Skeletal muscle tissue (tissue), 4 donors: Measurements from ENCODE around the gene CTDNEP1. TPM values are rescaled to one million over a fixed set of nuclear protein-coding genes. Genes with fewer than 3 reads are reported as not detected.

Source experiments
- H3K27ac ChIP-seq: one replicate; pipeline ENCODE4 v1.7.0; 2013; ENCODE audit warnings: mild to moderate bottlenecking, low read depth, low read length, inconsistent platforms
- H3K27me3 ChIP-seq, 3 donors: one replicate each; pipeline ENCODE4 v1.7.0; 2013; ENCODE audit warnings: low read length in 3 of 3; ENCODE audit not compliant: control insufficient read depth in 3 of 3, insufficient read depth in 3 of 3
- H3K36me3 ChIP-seq, 3 donors: one replicate each; pipeline ENCODE4 v1.7.0; 2013; ENCODE audit warnings: low read length in 3 of 3; ENCODE audit not compliant: control insufficient read depth in 3 of 3, insufficient read depth in 3 of 3
- H3K4me1 ChIP-seq, 3 donors: one replicate each; pipeline ENCODE4 v1.7.0; 2013; ENCODE audit warnings: low read length in 3 of 3, mild to moderate bottlenecking in 3 of 3; ENCODE audit not compliant: control insufficient read depth in 3 of 3, insufficient read depth in 3 of 3
- H3K4me3 ChIP-seq, 3 donors: one replicate each; pipeline ENCODE4 v1.7.0; 2013; ENCODE audit warnings: low read length in 3 of 3
- H3K9ac ChIP-seq, 3 donors: one replicate each; pipeline ENCODE4 v1.7.0; 2013; ENCODE audit warnings: low read length in 3 of 3, mild to moderate bottlenecking in 3 of 3, moderate library complexity in 2 of 3, low read depth in 1 of 3
- H3K9me3 ChIP-seq, 3 donors: one replicate each; pipeline ENCODE4 v1.7.0; 2013; ENCODE audit warnings: low read length in 3 of 3; ENCODE audit not compliant: control insufficient read depth in 3 of 3
- total RNA-seq: library from RNA; depleted of rRNA; stranded (reverse); fragments of >200 nt; gene quantifications from one replicate; pipeline ENCODE4 v1.2.3, GENCODE V29; 2014
- donor health status: Osteomylitis.

The CTDNEP1 gene
- total RNA-seq, 1 donor from 2014 or later = 39.7 TPM

GRCh38 chr17:7234083-7234951 lies 17.2 kb downstream of the CTDNEP1 start, which contains the start of gene DVL2:
TSS of gene DVL2 (minus strand) at chr17:7234517. CDS start at chr17:7234262, 255 bp downstream.
- Histone ChIP-seq H3K36me3 (peaks cover 15 to 29% (median 22%) of the 10 kb centered on the region in 3 donors), H3K9ac (peak within 1 kb of the TSS; percentile 87 to 93 (median 91)), H3K9me3 (no peaks in the 10 kb centered on the region), H3K27ac (peak within 1 kb of the TSS; percentile 81), H3K4me3 (peak within 1 kb of the TSS; percentile 81 to 94 (median 87)), H3K27me3 (no peaks in the 10 kb centered on the region), H3K4me1 (peaks cover 21 to 35% (median 28%) of the 10 kb centered on the region in 3 donors)

- Histone ChIP-seq H3K4me3 (peak overlapping the region; percentile 81 to 94 (median 87)), H3K9me3 (no peaks in the 10 kb centered on the region), H3K27me3 (no peaks in the 10 kb centered on the region), H3K4me1 (peaks cover 21 to 35% (median 28%) of the 10 kb centered on the region in 3 donors), H3K36me3 (peaks cover 21 to 34% (median 28%) of the 10 kb centered on the region in 3 donors), H3K9ac (peak overlapping the region; percentile 86 to 93 (median 91)), H3K27ac (peak overlapping the region; percentile 81)
These were observed 17.8 kb downstream of the CTDNEP1 start for GRCh38 chr17:7233701-7234082.

- no peak overlapping the region for H3K27ac ChIP-seq
- H3K9me3 ChIP-seq = no peaks in the 10 kb centered on the region
- H3K9ac ChIP-seq = no peak overlapping the region
- peaks cover 17 to 35% (median 28%) of the 10 kb centered on the region in 3 donors for H3K4me1 ChIP-seq
- H3K27me3 ChIP-seq = no peaks in the 10 kb centered on the region
- H3K4me3 ChIP-seq = peak overlapping the region in 2 of 3 donors; percentile 6 to 17
- H3K36me3 ChIP-seq = peaks cover 33 to 48% (median 34%) of the 10 kb centered on the region in 3 donors
These were observed 19.4 kb downstream of the CTDNEP1 start for GRCh38 chr17:7232114-7232513.

GRCh38 chr17:7229504-7229903 lies 22.0 kb downstream of the CTDNEP1 start:
- Histone ChIP-seq H3K27me3 (no peaks in the 10 kb centered on the region), H3K36me3 (peaks cover 46 to 54% (median 54%) of the 10 kb centered on the region in 3 donors)

GRCh38 chr17:7228920-7229319 lies 22.6 kb downstream of the CTDNEP1 start:
- Histone ChIP-seq H3K4me1 (peaks cover 18 to 33% (median 23%) of the 10 kb centered on the region in 3 donors), H3K9ac (no peak overlapping the region), H3K4me3 (no peak overlapping the region), H3K27ac (no peak overlapping the region), H3K36me3 (peaks cover 50 to 59% (median 59%) of the 10 kb centered on the region in 3 donors), H3K9me3 (no peaks in the 10 kb centered on the region), H3K27me3 (no peaks in the 10 kb centered on the region)

More at GRCh38 chr17:7229504-7229903, 22.0 kb downstream of the CTDNEP1 start:
- no peak overlapping the region for H3K4me3 ChIP-seq
- H3K4me1 ChIP-seq = peaks cover 13 to 29% (median 20%) of the 10 kb centered on the region in 3 donors
- no peak overlapping the region for H3K9ac ChIP-seq
- H3K27ac ChIP-seq = no peak overlapping the region
- H3K9me3 ChIP-seq = no peaks in the 10 kb centered on the region

GRCh38 chr17:7226721-7227710 lies 24.5 kb downstream of the CTDNEP1 start:
- Histone ChIP-seq H3K9ac (no peak overlapping the region), H3K27me3 (no peaks in the 10 kb centered on the region), H3K27ac (no peak overlapping the region), H3K4me3 (no peak overlapping the region), H3K9me3 (no peaks in the 10 kb centered on the region), H3K36me3 (peaks cover 69 to 78% (median 77%) of the 10 kb centered on the region in 3 donors), H3K4me1 (peaks cover 24 to 33% (median 26%) of the 10 kb centered on the region in 3 donors)

GRCh38 chr17:7225711-7226331 lies 25.7 kb downstream of the CTDNEP1 start:
- H3K9ac ChIP-seq = no peak overlapping the region
- H3K9me3 ChIP-seq = no peaks in the 10 kb centered on the region
- H3K36me3 ChIP-seq = peaks cover 81 to 90% (median 88%) of the 10 kb centered on the region in 3 donors
- no peak overlapping the region for H3K4me3 ChIP-seq
- H3K27me3 ChIP-seq = no peaks in the 10 kb centered on the region
- no peak overlapping the region for H3K27ac ChIP-seq
- peaks cover 36 to 40% (median 38%) of the 10 kb centered on the region in 3 donors for H3K4me1 ChIP-seq

GRCh38 chr17:7224661-7225111 lies 26.8 kb downstream of the CTDNEP1 start:
- no peaks in the 10 kb centered on the region for H3K9me3 ChIP-seq
- no peaks in the 10 kb centered on the region for H3K27me3 ChIP-seq
- peaks cover 77 to 85% (median 79%) of the 10 kb centered on the region in 3 donors for H3K36me3 ChIP-seq
- H3K27ac ChIP-seq = no peak overlapping the region
- peak overlapping the region in 1 of 3 donors; percentile 45 for H3K9ac ChIP-seq
- H3K4me1 ChIP-seq = peaks cover 43 to 48% (median 45%) of the 10 kb centered on the region in 3 donors
- H3K4me3 ChIP-seq = no peak overlapping the region

GRCh38 chr17:7224110-7224509 lies 27.4 kb downstream of the CTDNEP1 start:
- H3K4me1 ChIP-seq = peaks cover 48 to 53% (median 50%) of the 10 kb centered on the region in 3 donors
- H3K27ac ChIP-seq = no peak overlapping the region
- peaks cover 71 to 79% (median 73%) of the 10 kb centered on the region in 3 donors for H3K36me3 ChIP-seq
- no peaks in the 10 kb centered on the region for H3K27me3 ChIP-seq
- peak overlapping the region in 2 of 3 donors; percentile 45 to 51 for H3K9ac ChIP-seq
- no peak overlapping the region for H3K4me3 ChIP-seq
- H3K9me3 ChIP-seq = no peaks in the 10 kb centered on the region
